ENCODE results near the gene PCSK6. TPM values are rescaled to one million over a fixed set of nuclear protein-coding genes. Genes with fewer than 3 reads are reported as not detected.

The PCSK6 gene
- total and polyA plus RNA-seq, 9 donors: 3.8 to 26.0 (median 13.0) TPM

DNA sequence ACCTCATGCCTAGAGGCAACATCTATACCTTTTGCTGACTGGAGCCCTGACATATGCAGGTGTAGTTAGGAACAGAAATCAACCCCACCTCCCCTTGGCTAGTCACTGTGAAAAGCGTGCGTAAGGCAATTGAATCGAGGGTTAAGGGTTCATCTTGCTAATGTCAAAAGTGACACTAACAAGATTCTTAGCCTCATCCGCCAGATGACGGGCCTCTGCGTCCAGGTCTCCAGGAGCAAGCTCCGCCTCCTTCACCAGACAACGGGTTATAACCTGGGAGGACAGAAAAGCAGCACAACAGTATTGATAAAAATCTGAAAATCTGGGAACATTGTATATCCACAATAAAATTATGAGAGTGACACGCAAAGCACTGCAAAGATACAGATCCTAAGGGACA lies 216.9 kb downstream of the PCSK6 start:
- Histone ChIP-seq H3K4me1 (ENCODE audit: insufficient read depth) (peaks cover 3% of the 10 kb centered on the region), H3K9me3 (no peaks in the 10 kb centered on the region), H3K27ac (no peak overlapping the region), H3K27me3 (no peaks in the 10 kb centered on the region), H3K4me3 (no peak overlapping the region), H3K36me3 (no peaks in the 10 kb centered on the region)
- TF ChIP-seq POLR2A (IDR thresholded peaks at IDR 0.05) (no peak), EP300 (IDR thresholded peaks at IDR 0.05) (no peak)
- TF ChIP-seq, protein P1, sequence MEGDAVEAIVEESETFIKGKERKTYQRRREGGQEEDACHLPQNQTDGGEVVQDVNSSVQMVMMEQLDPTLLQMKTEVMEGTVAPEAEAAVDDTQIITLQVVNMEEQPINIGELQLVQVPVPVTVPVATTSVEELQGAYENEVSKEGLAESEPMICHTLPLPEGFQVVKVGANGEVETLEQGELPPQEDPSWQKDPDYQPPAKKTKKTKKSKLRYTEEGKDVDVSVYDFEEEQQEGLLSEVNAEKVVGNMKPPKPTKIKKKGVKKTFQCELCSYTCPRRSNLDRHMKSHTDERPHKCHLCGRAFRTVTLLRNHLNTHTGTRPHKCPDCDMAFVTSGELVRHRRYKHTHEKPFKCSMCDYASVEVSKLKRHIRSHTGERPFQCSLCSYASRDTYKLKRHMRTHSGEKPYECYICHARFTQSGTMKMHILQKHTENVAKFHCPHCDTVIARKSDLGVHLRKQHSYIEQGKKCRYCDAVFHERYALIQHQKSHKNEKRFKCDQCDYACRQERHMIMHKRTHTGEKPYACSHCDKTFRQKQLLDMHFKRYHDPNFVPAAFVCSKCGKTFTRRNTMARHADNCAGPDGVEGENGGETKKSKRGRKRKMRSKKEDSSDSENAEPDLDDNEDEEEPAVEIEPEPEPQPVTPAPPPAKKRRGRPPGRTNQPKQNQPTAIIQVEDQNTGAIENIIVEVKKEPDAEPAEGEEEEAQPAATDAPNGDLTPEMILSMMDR (IDR thresholded peaks at IDR 0.05): no peak
- WGBS, 3 donors: 84 to 90% (median 87%) methylated on average over 9 of the region's 9 CpGs
- intact Hi-C loops (cut with DNase I): loop anchor here in 1 of 4 donors (10.0 kb wide), 1 partner anchor 668 kb away; the partner anchor contains the start of genes ASB7 and LINS1
- DNase-seq: no peak

DNA sequence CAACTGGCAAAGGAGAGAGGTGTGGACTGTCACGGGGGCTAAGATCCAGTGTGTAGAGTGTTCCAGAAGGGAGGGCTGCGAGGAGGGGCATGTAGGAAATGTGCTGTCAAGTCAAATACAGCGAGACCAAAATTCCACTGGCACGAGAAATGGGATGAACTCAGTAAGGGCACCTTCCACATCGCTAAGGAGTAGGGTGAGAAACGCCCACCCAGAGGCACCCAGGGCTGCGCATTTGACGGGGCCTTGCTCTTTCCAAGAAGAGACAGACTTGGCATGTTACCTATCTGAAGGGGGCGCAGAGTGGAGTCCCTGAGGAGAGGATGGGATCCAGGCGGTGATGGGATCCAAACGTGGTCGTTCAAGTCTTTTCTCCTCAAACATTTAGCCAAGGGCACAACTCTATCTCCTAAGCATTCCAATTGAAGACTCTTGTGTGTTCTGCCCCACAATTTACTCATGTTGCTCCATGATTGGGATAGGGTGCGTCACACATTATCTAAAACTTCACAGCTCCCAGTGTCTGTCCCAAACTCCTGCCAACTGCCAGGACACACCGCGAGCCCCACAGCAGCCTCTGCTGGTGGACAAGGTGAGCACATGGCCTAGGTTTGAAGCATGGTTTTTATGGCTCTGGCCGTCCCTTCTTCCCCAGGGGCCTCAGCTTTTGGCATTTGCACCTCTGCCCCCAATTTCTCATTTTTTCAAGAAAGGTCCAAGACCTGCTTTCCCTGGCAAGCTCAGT lies 219.9 kb downstream of the PCSK6 start:
- Histone ChIP-seq H3K36me3 (no peaks in the 10 kb centered on the region), H3K27ac (no peak overlapping the region), H3K4me3 (no peak overlapping the region), H3K4me1 (ENCODE audit: insufficient read depth) (peaks cover 4% of the 10 kb centered on the region), H3K27me3 (no peaks in the 10 kb centered on the region), H3K9me3 (no peaks in the 10 kb centered on the region)
- intact Hi-C loops (cut with DNase I): loop anchor here in 2 of 4 donors (10.0 kb wide), 2 partner anchors 645 to 665 kb away; partner anchors contain the start of genes ASB7 (in 1 of the 2) and LINS1 (in 1 of the 2)
- 81 to 85% (median 82%) methylated on average over 16 of the region's 16 CpGs for WGBS, 3 donors
- TF ChIP-seq POLR2A (IDR thresholded peaks at IDR 0.05) (no peak), EP300 (IDR thresholded peaks at IDR 0.05) (no peak)
- TF ChIP-seq, protein P1 (IDR thresholded peaks at IDR 0.05): no peak
- DNase-seq: no peak

DNA sequence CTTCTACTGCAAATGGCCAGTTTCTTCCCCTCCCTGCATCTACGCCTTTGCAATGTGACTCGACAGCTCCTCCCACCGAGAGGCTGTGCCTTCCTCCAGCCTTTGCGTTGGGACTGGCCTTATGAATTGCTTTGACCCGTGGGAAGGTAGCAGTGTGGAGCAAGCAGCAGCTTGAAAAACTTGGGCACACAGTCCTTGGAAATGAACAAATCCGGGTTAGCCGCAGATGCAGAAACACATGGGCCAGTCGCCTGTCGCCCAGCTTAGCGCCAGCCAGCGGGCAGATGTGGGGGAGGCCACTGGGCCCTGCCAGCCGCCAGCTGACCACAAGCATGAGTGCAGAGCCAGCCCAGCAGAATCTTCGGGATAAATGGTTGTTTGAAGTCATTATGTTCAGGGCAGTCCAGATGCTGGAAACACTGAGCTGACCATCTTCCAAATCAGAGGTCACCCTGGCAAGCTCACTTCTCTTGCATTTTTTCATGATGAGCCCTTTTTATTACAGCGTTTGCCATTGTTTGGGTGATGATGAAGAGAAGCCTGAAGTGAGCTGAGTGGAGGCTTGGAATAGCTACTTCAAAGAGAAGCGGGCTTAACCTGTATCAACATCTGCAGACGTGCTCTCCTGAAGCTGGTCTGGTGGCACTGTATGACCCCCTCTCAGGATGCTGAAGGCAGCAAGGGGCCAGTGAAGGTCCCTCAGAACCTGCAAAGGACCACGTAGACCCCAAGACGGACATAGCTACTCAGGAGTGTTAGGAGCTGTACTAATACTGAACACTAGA lies 222.0 kb downstream of the PCSK6 start:
- peaks cover 4% of the 10 kb centered on the region for H3K4me1 ChIP-seq (ENCODE audit: insufficient read depth)
- no peak overlapping the region for H3K4me3 ChIP-seq
- H3K9me3 ChIP-seq: no peaks in the 10 kb centered on the region
- TF ChIP-seq, protein P1 (IDR thresholded peaks at IDR 0.05): no peak
- TF ChIP-seq EP300 (IDR thresholded peaks at IDR 0.05) (no peak), POLR2A (IDR thresholded peaks at IDR 0.05) (no peak)
- H3K27ac ChIP-seq: no peak overlapping the region
- WGBS, 3 donors: 37 to 42% (median 41%) methylated on average over 18 of the region's 18 CpGs
- intact Hi-C loops (cut with DNase I): loop anchor here in 1 of 4 donors (10.0 kb wide), 1 partner anchor 643 kb away; no protein-coding TSS in a partner anchor
- H3K36me3 ChIP-seq: no peaks in the 10 kb centered on the region
- no peaks in the 10 kb centered on the region for H3K27me3 ChIP-seq
- no peak for DNase-seq

DNA sequence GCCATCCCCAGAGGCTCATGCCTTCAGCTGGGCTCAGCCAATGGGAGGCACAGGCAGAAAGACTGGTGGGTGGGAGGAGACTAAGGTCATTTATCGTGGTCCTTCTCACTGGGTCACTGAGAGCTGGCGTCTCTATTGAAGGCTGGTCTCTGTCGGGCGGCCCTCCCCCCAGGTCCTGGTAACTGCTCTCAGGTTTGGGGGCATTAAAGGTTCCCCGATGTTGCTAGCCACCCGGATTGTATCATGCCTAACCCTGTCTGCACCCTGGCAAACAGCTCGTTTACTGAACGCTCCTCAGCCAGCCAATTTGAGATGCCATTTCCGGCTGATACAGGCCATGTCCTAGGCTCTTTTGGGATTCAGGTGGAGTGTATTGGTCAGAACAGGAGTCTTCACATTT lies 222.7 kb downstream of the PCSK6 start:
- H3K4me3 ChIP-seq: no peak overlapping the region
- 59 to 69% (median 64%) methylated on average over 9 of the region's 9 CpGs for WGBS, 3 donors
- TF ChIP-seq EP300 (IDR thresholded peaks at IDR 0.05) (no peak), POLR2A (IDR thresholded peaks at IDR 0.05) (no peak)
- TF ChIP-seq, protein P1 (IDR thresholded peaks at IDR 0.05): no peak
- peaks cover 4% of the 10 kb centered on the region for H3K4me1 ChIP-seq (ENCODE audit: insufficient read depth)
- no peak overlapping the region for H3K27ac ChIP-seq
- DNase-seq: no peak
- no peaks in the 10 kb centered on the region for H3K9me3 ChIP-seq
- no peaks in the 10 kb centered on the region for H3K27me3 ChIP-seq
- no peaks in the 10 kb centered on the region for H3K36me3 ChIP-seq
- intact Hi-C loops (cut with DNase I): loop anchor here in 1 of 4 donors (10.0 kb wide), 1 partner anchor 642 kb away; no protein-coding TSS in a partner anchor
